Measurements from ENCODE around the gene TOR2A. TPM values are rescaled to one million over a fixed set of nuclear protein-coding genes. Genes with fewer than 3 reads are reported as not detected.

Gene TOR2A
- total RNA-seq, 4 donors from 2014 or later, result 5.9 to 8.9 (median 7.6) TPM

- WGBS, 2 donors (ENCODE audit: low coverage in 1 of 2), result 60 to 75% methylated on average over 1 to 7 of the region's 9 CpGs
- peaks cover 0 to 13% of the 10 kb centered on the region in 2 donors for H3K36me3 ChIP-seq
These were observed 23.8 kb downstream of the TOR2A start for GRCh38 chr9:127711226-127711701.

GRCh38 chr9:127710204-127710783 lies 24.8 kb downstream of the TOR2A start:
- 75 to 87% methylated on average over 6 to 8 of the region's 10 CpGs for WGBS, 2 donors (ENCODE audit: low coverage in 1 of 2)
- H3K27me3 ChIP-seq, result no peaks in the 10 kb centered on the region
- peaks cover 0 to 13% (median 7%) of the 10 kb centered on the region in 3 donors for H3K4me1 ChIP-seq
- no peak for ATAC-seq
- no peaks in the 10 kb centered on the region for H3K9me3 ChIP-seq
- H3K36me3 ChIP-seq, result peaks cover 0 to 13% of the 10 kb centered on the region in 2 donors
- TF ChIP-seq POLR2AphosphoS5 (IDR thresholded peaks at IDR 0.05) (no peak), CTCF (IDR thresholded peaks at IDR 0.05) (no peak), EP300 (IDR thresholded peaks at IDR 0.05) (no peak), POLR2A (IDR thresholded peaks at IDR 0.05) (no peak)
- no peak overlapping the region for H3K4me3 ChIP-seq
- no peak overlapping the region for H3K27ac ChIP-seq

More at GRCh38 chr9:127711226-127711701, 23.8 kb downstream of the TOR2A start:
- Histone ChIP-seq H3K9me3 (no peaks in the 10 kb centered on the region), H3K27ac (no peak overlapping the region), H3K4me3 (no peak overlapping the region), H3K4me1 (peaks cover 0 to 18% (median 9%) of the 10 kb centered on the region in 3 donors), H3K27me3 (no peaks in the 10 kb centered on the region)
- TF ChIP-seq POLR2AphosphoS5 (IDR thresholded peaks at IDR 0.05), result no peak
- TF ChIP-seq EP300 (IDR thresholded peaks at IDR 0.05), result no peak
- TF ChIP-seq CTCF (IDR thresholded peaks at IDR 0.05), result no peak
- no peak for ATAC-seq

GRCh38 chr9:127708952-127709587 lies 26.0 kb downstream of the TOR2A start:
- H3K27ac ChIP-seq, result no peak overlapping the region
- WGBS, 2 donors (ENCODE audit: low coverage in 1 of 2), result 100% methylated on average over 3 of the region's 8 CpGs

GRCh38 chr9:127707766-127708165 lies 27.3 kb downstream of the TOR2A start:
- Histone ChIP-seq H3K4me1 (no peaks in the 10 kb centered on the region), H3K27me3 (peaks cover 17% of the 10 kb centered on the region), H3K36me3 (peaks cover 0 to 12% of the 10 kb centered on the region in 2 donors), H3K27ac (no peak overlapping the region), H3K9me3 (no peaks in the 10 kb centered on the region), H3K4me3 (no peak overlapping the region)
- TF ChIP-seq EP300 (IDR thresholded peaks at IDR 0.05) (no peak), CTCF (IDR thresholded peaks at IDR 0.05) (no peak)
- 38% methylated on average over 2 of the region's 5 CpGs; no CpG with 5 or more reads in 1 of the 2 donors for WGBS, 2 donors (ENCODE audit: low coverage in 1 of 2)
- no peak for ATAC-seq

More at GRCh38 chr9:127708952-127709587, 26.0 kb downstream of the TOR2A start:
- Histone ChIP-seq H3K36me3 (peaks cover 0 to 13% of the 10 kb centered on the region in 2 donors), H3K9me3 (no peaks in the 10 kb centered on the region), H3K4me1 (peaks cover 0 to 3% (median 0%) of the 10 kb centered on the region in 3 donors), H3K4me3 (no peak overlapping the region), H3K27me3 (peaks cover 12% of the 10 kb centered on the region)
- TF ChIP-seq EP300 (IDR thresholded peaks at IDR 0.05) (no peak), CTCF (IDR thresholded peaks at IDR 0.05) (no peak), POLR2A (IDR thresholded peaks at IDR 0.05) (no peak), POLR2AphosphoS5 (IDR thresholded peaks at IDR 0.05) (no peak)
- ATAC-seq, result no peak

GRCh38 chr9:127706836-127707241 lies 28.3 kb downstream of the TOR2A start, which contains the start of gene CFAP157:
CFAP157 (plus strand) TSS chr9:127706988; CDS start chr9:127707032, 44 bp downstream.
- no peak for ATAC-seq
- Histone ChIP-seq H3K4me3 (no peak within 1 kb of the TSS), H3K27ac (no peak within 1 kb of the TSS), H3K4me1 (no peaks in the 10 kb centered on the region), H3K27me3 (peaks cover 17% of the 10 kb centered on the region), H3K36me3 (peaks cover 0 to 4% of the 10 kb centered on the region in 2 donors), H3K9me3 (no peaks in the 10 kb centered on the region)
- WGBS, 2 donors (ENCODE audit: low coverage in 1 of 2), result 80 to 82% methylated on average over 1 to 6 of the region's 11 CpGs
- TF ChIP-seq POLR2AphosphoS5 (IDR thresholded peaks at IDR 0.05) (no peak), EP300 (IDR thresholded peaks at IDR 0.05) (no peak)

All from gastroesophageal sphincter (tissue), 4 donors.